Measurements from ENCODE around the gene BMPR2. TPM values are rescaled to one million over a fixed set of nuclear protein-coding genes. Genes with fewer than 3 reads are reported as not detected.
"Not testable (repeated sequence)": the region's sequence is repeated elsewhere in the genome, so short reads cannot be mapped to it uniquely, and the experiment has no call there.

The BMPR2 gene
- polyA plus RNA-seq, 4 donors, result 48.0 to 70.6 (median 67.0) TPM

DNA sequence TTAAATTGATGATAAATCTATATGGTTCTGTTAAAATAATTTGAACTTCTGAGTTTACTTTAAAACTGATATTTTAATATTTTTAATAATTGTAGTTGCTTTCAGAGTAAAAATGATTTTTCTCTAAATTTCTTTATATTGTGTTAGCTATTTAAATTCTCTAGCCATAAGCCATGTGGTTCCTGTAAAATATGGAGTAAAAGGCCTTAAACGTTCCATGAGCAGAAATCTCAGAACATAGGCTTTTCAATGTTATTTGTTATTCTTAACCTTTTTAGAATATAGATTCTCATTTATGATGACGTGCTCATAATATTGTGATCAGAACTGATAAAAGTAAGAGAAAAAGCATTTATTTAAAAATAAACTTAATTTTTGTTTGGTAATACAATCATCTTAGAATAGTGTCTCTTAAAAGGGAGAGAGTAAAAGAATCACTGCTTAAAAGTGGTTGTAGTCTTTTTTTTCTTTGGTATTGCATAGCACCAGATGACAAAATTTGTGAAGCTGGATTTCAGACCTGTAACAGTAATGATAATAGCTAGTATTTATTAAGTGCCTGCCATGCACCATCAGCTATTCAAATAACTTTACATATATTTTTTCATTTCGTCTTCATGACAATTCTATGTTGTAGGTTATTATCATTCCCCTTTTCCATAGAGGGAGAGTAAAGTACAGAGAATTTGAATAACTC is 2.7 kb downstream of the BMPR2 start:
- DNase-seq (ENCODE audit: low read depth in 4 of 4, low spot score in 3 of 4), result no peak

DNA sequence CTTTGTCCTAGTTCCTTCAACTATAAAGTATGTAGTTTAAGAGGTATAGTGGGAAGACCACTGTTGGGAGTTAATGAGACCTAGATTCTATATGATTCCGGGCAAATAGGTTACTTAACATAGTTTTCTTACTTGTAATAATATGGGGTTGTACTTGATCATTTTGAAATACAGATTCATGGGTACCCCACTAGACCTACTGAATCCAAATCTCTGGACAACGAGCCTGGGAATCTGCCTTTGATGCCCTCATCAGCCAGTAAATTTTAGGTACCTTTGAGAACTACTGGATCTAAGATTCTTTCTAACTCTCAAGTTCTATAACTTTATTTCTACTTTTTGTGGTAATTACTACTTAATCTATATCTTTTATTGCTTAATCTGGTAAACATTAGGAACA is 6.6 kb downstream of the BMPR2 start:
- no peak for DNase-seq (ENCODE audit: low read depth in 4 of 4, low spot score in 3 of 4)

- not testable (repeated sequence) for DNase-seq (ENCODE audit: low read depth in 4 of 4, low spot score in 3 of 4)
These were observed 10.4 kb downstream of the BMPR2 start for GRCh38 chr2:202386495-202386894.

DNA sequence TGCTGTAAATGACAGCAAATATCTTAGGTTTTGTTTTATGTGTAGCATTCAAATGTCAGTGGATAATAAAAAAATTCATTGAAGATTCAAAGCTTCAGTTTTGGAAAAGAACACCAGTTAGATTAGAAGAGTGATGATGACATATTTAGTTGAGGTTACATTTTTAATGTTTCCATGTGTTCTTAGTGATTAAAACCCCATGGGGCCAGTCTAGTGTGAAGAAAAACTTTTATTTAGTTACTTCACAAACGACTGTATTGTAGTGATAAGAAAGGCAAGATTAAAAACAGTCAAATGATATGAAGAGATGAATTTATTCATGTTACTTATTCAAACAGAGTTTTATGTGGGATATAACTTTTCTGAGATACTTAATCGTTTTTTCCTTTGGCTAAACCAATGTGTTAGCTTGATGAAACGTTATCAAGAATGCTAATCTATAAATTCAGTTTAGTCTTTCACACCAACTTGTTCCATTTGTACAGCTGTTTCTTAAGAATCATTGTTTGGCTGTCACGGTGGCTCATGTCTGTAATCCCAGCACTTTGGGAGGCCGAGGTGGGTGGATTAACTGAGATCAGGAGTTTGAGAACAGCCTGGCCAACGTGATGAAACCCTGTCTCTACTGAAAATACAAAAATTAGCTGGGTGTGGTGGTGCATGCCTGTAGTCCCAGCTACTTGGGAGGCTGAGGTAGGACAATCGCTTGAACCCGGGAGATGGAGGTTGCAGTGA is 11.6 kb downstream of the BMPR2 start:
- no peak for DNase-seq (ENCODE audit: low read depth in 4 of 4, low spot score in 3 of 4)

DNA sequence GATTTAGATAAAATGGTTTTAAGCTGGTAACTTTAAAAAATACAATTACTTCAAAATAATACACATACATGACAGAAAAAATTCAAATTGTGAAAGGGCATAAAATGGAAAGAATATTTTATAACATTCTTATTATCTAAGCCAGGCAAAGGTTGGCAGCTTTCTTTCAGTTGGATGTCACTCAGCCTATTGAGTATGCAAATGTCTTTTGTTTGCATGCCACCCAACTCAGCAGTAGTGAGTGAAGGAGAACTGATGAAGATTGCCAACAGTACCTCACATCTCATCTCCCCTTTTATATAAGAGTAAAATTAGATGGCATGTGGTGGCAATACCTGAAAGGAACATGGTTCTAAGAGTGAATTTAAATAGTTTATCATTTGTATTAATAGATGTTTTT is 24.8 kb downstream of the BMPR2 start:
- no peak for DNase-seq (ENCODE audit: low read depth in 4 of 4, low spot score in 3 of 4)

GRCh38 chr2:202405798-202406197 is 29.7 kb downstream of the BMPR2 start:
- no peak for DNase-seq (ENCODE audit: low read depth in 4 of 4, low spot score in 3 of 4)

DNA sequence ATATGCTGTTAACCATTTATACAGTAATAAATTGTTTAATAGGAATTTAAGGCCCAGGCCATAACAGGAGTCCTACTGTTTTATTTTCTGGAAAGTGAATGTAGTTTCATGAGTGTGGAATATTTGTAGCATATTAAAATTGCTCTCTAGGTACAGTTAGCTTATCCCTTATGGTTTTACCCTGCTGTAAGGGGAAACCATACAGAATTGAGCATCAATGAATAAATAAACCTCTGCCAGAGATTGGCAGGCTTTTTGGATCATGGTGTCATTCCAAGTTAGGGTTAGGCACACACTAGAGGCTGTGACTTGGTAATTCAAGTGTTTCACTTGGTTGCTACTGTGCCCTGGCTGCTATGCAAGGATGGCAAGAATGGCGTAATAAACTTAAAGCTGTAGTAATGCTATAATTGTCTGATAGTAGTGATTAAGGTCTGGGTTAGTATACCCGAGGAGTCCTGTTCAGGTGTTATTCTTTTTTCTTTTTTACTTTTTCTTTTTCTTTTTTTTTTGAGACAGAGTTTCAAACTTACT is 30.4 kb downstream of the BMPR2 start:
- DNase-seq (ENCODE audit: low read depth in 4 of 4, low spot score in 3 of 4), result no peak

DNA sequence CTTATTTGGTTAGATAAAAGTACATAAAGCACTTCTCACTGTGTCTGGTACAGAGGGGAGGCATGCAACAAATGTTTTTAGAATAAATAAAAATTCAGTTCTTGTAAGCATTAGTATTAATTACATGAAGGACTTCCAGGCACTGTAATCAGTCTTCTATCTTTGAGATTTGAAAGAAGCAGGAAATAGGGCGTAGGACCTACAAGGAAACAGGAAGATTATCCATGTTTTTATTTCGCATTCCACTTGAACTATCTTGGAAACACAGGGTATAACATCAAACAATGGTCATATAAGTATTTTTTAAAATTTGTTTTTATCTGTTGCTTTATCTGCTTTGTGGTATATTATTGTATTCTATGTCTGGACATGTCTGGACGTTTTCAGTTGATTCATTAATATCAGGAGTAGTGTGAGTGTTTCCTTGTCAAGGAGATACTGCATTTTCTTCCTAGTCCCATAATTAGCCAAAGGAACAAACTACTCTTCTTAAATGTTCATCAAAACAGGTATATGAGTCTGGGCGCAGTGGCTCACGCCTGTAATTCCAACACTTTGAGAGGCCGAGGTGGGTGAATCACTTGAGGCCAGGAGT is 32.5 kb downstream of the BMPR2 start:
- DNase-seq (ENCODE audit: low read depth in 4 of 4, low spot score in 3 of 4), result no peak

DNA sequence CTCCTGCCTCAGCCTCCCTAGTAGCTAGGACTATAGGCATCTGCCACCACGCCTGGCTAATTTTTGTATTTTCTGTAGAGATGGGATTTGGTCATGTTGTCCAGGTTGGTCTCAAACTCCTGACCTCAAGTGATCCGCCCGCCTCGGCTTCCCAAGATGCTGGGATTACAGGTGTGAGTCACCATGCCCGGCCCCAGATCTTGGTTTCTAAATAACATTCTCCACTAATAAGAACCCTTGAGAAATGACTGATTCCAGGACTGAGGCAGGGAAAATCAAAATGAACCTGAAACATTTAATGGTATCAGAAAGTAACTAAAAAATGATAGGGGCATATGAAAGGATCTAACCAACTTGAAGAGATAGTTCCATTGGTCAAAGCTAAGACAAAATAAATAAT is 34.0 kb downstream of the BMPR2 start:
- no peak for DNase-seq (ENCODE audit: low read depth in 4 of 4, low spot score in 3 of 4)

DNA sequence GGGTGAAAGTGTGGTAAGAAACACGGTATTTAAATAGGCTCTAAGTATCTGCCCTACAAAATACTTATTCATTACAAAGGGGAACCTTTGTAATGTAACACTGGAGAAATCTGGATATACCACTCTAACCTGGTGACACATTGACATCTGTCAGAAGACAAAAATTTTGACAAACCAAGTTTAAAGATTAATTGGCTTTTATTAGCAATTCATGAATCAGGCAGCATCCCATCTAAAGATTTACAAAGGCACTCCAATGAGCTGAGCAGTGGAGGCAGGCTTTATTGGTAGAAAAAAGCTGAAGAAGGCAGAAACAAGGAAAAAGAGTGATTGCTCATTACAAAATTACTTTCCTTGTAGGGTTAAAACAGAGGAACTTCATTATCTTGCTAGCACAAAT is 35.0 kb downstream of the BMPR2 start:
- DNase-seq (ENCODE audit: low read depth in 4 of 4, low spot score in 3 of 4), result no peak

DNA sequence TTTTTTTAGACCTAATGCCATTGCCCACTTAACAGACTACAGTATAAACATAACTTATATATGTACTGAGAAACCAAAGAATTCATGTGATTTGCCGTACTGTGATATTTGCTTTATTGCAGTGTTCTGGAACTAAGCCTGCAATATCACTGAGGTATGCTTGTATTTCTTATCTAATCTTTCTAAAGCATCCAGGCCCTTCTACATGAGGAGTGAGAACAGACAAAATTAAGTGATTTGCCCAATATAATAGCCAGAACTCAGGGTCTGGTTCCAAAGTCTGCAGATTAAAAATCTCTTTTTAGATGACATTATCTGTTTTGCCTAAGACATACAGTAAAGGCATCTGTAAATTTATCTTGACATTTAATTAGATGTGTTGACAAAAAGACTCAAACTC is 41.9 kb downstream of the BMPR2 start:
- DNase-seq (ENCODE audit: low read depth in 4 of 4, low spot score in 3 of 4), result no peak

- no peak for DNase-seq (ENCODE audit: low read depth in 4 of 4, low spot score in 3 of 4)
These were observed 42.4 kb downstream of the BMPR2 start for GRCh38 chr2:202418511-202418910.

GRCh38 chr2:202423139-202423538 is 47.0 kb downstream of the BMPR2 start:
- DNase-seq (ENCODE audit: low read depth in 4 of 4, low spot score in 3 of 4), result no peak

GRCh38 chr2:202425036-202425435 is 48.9 kb downstream of the BMPR2 start:
- no peak for DNase-seq (ENCODE audit: low read depth in 4 of 4, low spot score in 3 of 4)

- no peak for DNase-seq (ENCODE audit: low read depth in 4 of 4, low spot score in 3 of 4)
These were observed 50.6 kb downstream of the BMPR2 start for GRCh38 chr2:202426751-202427150.

DNA sequence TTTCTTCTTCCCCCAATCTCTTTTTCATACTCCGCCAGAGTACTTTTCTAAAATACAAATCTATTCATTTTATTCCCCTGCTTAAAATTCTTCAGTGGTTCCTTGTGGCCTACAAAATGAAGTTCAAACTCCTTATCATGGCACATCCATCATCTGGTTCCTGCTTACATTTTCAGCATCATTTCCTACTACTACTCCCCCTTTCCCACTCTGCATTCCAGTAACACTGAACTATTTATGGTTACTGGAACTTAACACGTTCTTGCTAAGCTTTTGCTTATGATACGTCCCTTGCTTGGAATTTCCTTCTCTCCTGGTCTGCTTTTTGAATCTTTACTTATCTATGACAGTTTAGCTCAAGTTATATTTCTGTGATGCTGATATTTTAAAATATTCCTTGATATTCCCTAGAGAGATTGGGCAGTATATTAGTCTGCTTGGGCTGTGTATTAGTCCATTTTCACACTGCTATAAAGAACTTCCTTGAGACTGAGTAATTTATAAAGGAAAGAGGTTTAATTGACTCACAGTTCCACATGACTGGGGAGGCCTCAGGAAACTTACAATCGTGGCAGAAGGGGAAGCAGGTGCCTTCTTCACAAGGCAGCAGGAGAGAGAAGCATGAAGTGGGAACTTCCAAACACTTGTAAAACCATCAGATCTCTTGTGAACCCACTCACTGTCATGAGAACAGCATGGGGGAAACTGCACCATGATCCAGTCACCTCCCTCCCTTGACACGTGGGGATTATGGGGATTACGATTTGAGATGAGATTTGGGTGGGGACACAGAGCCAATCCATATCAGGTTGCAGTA is 53.2 kb downstream of the BMPR2 start:
- peak; percentile 20 to 23 (median 20) for DNase-seq (ENCODE audit: low read depth in 4 of 4, low spot score in 3 of 4)

GRCh38 chr2:202432776-202433175 is 56.6 kb downstream of the BMPR2 start:
- DNase-seq (ENCODE audit: low read depth in 4 of 4, low spot score in 3 of 4), result no peak

DNA sequence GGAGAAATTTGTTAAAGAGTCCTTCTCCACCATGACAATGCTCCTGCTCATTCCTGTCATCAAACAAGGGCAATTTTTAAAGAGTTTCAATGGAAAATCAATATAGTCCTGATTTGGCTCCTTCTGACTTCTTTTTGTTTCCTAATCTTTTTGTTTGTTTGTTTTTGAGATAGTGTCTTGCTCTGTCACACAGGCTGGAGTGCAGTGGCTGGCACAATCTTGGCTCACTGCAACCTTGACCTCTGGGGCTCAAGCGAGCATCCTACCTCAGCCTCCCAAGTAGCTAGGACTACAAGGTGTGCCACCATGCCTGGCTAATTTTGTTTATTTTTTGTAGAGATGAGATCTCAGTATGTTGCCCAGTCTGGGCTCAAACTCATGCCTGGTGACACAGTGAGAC is 58.3 kb downstream of the BMPR2 start:
- no peak for DNase-seq (ENCODE audit: low read depth in 4 of 4, low spot score in 3 of 4)

GRCh38 chr2:202436626-202437025 is 60.5 kb downstream of the BMPR2 start:
- no peak for DNase-seq (ENCODE audit: low read depth in 4 of 4, low spot score in 3 of 4)

DNA sequence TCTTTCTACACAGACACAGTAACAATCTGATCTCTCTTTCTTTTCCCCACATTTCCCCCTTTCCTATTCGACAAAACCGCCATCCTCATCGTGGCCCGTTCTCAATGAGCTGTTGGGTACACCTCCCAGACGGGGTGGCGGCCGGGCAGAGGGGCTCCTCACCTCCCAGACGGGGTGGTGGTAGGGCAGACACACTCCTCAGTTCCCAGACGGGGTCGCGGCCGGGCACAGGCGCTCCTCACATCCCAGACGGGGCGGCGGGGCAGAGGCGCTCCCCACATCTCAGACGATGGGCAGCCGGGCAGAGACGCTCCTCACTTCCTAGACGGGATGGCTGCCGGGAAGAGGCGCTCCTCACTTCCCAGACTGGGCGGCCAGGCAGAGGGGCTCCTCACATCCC is 64.0 kb downstream of the BMPR2 start:
- DNase-seq (ENCODE audit: low read depth in 4 of 4, low spot score in 3 of 4), result not testable (repeated sequence)

- DNase-seq (ENCODE audit: low read depth in 4 of 4, low spot score in 3 of 4), result no peak
These were observed 66.8 kb downstream of the BMPR2 start for GRCh38 chr2:202442882-202443281.

Data from left renal pelvis (tissue), 4 donors.